H1 (cell line): Measurements from ENCODE around the gene SRCIN1. TPM values are rescaled to one million over a fixed set of nuclear protein-coding genes. Genes with fewer than 3 reads are reported as not detected.
"Not testable (repeated sequence)": the region's sequence is repeated elsewhere in the genome, so short reads cannot be mapped to it uniquely, and the experiment has no call there.

Experiments
- CTCF ChIA-PET: fragments of 300-600 bp; sonication (Branson Sonifier 250); formaldehyde crosslinking; loops from one replicate; lab custom pipeline; 2021; ENCODE audit not compliant: partially characterized antibody; lab: Charles Lee
- POLR2A ChIA-PET: fragments of 300-600 bp; sonication (Branson Sonifier 250); formaldehyde crosslinking; loops from one replicate; lab custom pipeline; 2021; ENCODE audit warnings: inconsistent platforms; ENCODE audit not compliant: partially characterized antibody; lab: Charles Lee
- DNase-seq, 2 experiments: peaks; one replicate each; pipeline versions ENCODE4 v3.0.0 to v3.0.0-alpha.2; 2010 to 2022; ENCODE audit warnings: low spot score in 2 of 2, low read depth in 1 of 2, mixed read lengths in 1 of 2
- FAIRE-seq: peaks from 2 replicates; lab custom pipeline; 2011; peaks lifted over from hg19 to GRCh38; lab: Jason Lieb, UNC
- H2AFZ ChIP-seq: 2 replicates; pipeline ENCODE4 v1.8.1; 2012; ENCODE audit warnings: low read length, inconsistent platforms
- H2AK5ac ChIP-seq: 2 replicates; pipeline ENCODE4 v1.6.1; 2013; ENCODE audit warnings: low read depth, low read length
- H2BK120ac ChIP-seq: replicated peaks from 2 replicates; pipeline ENCODE3; 2013; ENCODE audit warnings: low read depth, low read length, inconsistent platforms
- H2BK12ac ChIP-seq: 2 replicates; pipeline ENCODE4 v1.6.1; 2013; ENCODE audit warnings: low read depth, low read length
- H2BK15ac ChIP-seq: 2 replicates; pipeline ENCODE4 v1.6.1; 2013; ENCODE audit warnings: low read length
- H2BK20ac ChIP-seq: 2 replicates; pipeline ENCODE4 v1.6.1; 2013; ENCODE audit warnings: low read length
- H2BK5ac ChIP-seq: 2 replicates; pipeline ENCODE4 v1.6.1; 2013; ENCODE audit warnings: low read depth, low read length
- H3K14ac ChIP-seq: 2 replicates; pipeline ENCODE4 v1.6.1; 2013; ENCODE audit warnings: inconsistent platforms; ENCODE audit not compliant: insufficient read length
- H3K18ac ChIP-seq: 2 replicates; pipeline ENCODE4 v1.6.1; 2013; ENCODE audit warnings: low read length; ENCODE audit errors: extremely low read depth
- H3K23ac ChIP-seq: 2 replicates; pipeline ENCODE4 v1.6.1; 2013; ENCODE audit warnings: inconsistent platforms; ENCODE audit not compliant: insufficient read length
- H3K23me2 ChIP-seq: 2 replicates; pipeline ENCODE4 v1.6.1; 2013; ENCODE audit warnings: low read depth, low read length
- H3K27ac ChIP-seq: 2 replicates; pipeline ENCODE4 v1.6.1; 2011; ENCODE audit warnings: low read depth, low read length, inconsistent platforms
- H3K27me3 ChIP-seq, 4 experiments: replicated peaks in 1 of 4; 1 replicate in 1 of 4; 2 replicates in 3 of 4; pipeline versions ENCODE4 v1.6.1 to v1.8.1; 2011 to 2013; ENCODE audit warnings: low read length in 3 of 4, mild to moderate bottlenecking in 3 of 4, inconsistent platforms in 2 of 4, mixed read lengths in 2 of 4, moderate library complexity in 1 of 4; ENCODE audit not compliant: control insufficient read depth in 3 of 4, insufficient read depth in 3 of 4; ENCODE audit errors: extremely low read depth in 1 of 4
- H3K36me3 ChIP-seq, 4 experiments: 2 replicates each; pipeline versions ENCODE4 v1.6.1 to v1.8.1; 2011 to 2013; ENCODE audit warnings: mild to moderate bottlenecking in 4 of 4, low read length in 3 of 4, moderate library complexity in 2 of 4, control low read depth in 1 of 4, inconsistent platforms in 1 of 4; ENCODE audit not compliant: insufficient read depth in 4 of 4, control insufficient read depth in 2 of 4
- H3K4ac ChIP-seq: replicated peaks from 2 replicates; pipeline ENCODE3; 2013; ENCODE audit warnings: low read length, low read depth, mixed read lengths, inconsistent platforms; ENCODE audit not compliant: insufficient read length
- H3K4me1 ChIP-seq, 4 experiments: replicated peaks in 1 of 4; 1 replicate in 1 of 4; 2 replicates in 3 of 4; pipeline versions ENCODE4 v1.6.1 to v1.8.1; 2011 to 2013; ENCODE audit warnings: low read length in 3 of 4, inconsistent platforms in 2 of 4, mixed read lengths in 1 of 4; ENCODE audit not compliant: insufficient read depth in 4 of 4, control insufficient read depth in 3 of 4
- H3K4me2 ChIP-seq, 2 experiments: 2 replicates each; pipeline versions ENCODE4 v1.6.1 to v1.8.1; 2011 to 2013; ENCODE audit warnings: low read depth in 2 of 2, low read length in 2 of 2, control low read depth in 1 of 2, inconsistent platforms in 1 of 2, mild to moderate bottlenecking in 1 of 2; ENCODE audit not compliant: insufficient read depth in 1 of 2
- H3K4me3 ChIP-seq, 4 experiments: fragments of 200-600, 300-600 bp in 1 of 4; sonication (generic), shearing (Covaris generic), sonication (Bioruptor Twin) in 1 of 4; 2 replicates each; pipeline versions ENCODE4 v1.5.1 to v1.8.1; 2011 to 2016; ENCODE audit warnings: low read length in 4 of 4, low read depth in 3 of 4, control low read depth in 2 of 4, inconsistent platforms in 2 of 4, mild to moderate bottlenecking in 2 of 4, mixed read lengths in 1 of 4, moderate library complexity in 1 of 4; ENCODE audit not compliant: insufficient read depth in 2 of 4; ENCODE audit errors: extremely low read depth in 1 of 4
- H3K56ac ChIP-seq: replicated peaks from 2 replicates; pipeline ENCODE3; 2013; ENCODE audit warnings: low read depth, mild to moderate bottlenecking, mixed read lengths, low read length, inconsistent platforms; ENCODE audit not compliant: insufficient read length
- H3K79me1 ChIP-seq: 2 replicates; pipeline ENCODE4 v1.6.1; 2013; ENCODE audit warnings: low read depth, low read length, control low read depth
- H3K79me2 ChIP-seq, 2 experiments: 2 replicates each; pipeline versions ENCODE4 v1.6.1 to v1.8.1; 2012 to 2013; ENCODE audit warnings: low read length in 2 of 2, mild to moderate bottlenecking in 2 of 2, inconsistent platforms in 1 of 2; ENCODE audit not compliant: insufficient read depth in 2 of 2, control insufficient read depth in 1 of 2
- H3K9ac ChIP-seq, 4 experiments: replicated peaks in 1 of 4; 1 replicate in 1 of 4; 2 replicates in 3 of 4; pipeline versions ENCODE4 v1.6.1 to v1.8.1; 2011 to 2013; ENCODE audit warnings: low read depth in 3 of 4, low read length in 3 of 4, control low read depth in 2 of 4, mild to moderate bottlenecking in 2 of 4, moderate library complexity in 2 of 4, inconsistent platforms in 1 of 4; ENCODE audit errors: extremely low read depth in 1 of 4
- H3K9me3 ChIP-seq, 2 experiments: 2 replicates each; pipeline versions ENCODE4 v1.6.1 to v1.8.1; 2012 to 2013; ENCODE audit warnings: mild to moderate bottlenecking in 2 of 2, moderate library complexity in 2 of 2, control low read depth in 1 of 2, inconsistent platforms in 1 of 2, low read depth in 1 of 2, low read length in 1 of 2, mixed read lengths in 1 of 2; ENCODE audit not compliant: insufficient read depth in 2 of 2
- H4K20me1 ChIP-seq, 2 experiments: replicated peaks in 1 of 2; 2 replicates each; pipeline versions ENCODE3 to v1.8.1; 2011 to 2013; ENCODE audit warnings: inconsistent platforms in 2 of 2, low read length in 2 of 2, mild to moderate bottlenecking in 1 of 2; ENCODE audit not compliant: insufficient read depth in 2 of 2, control insufficient read depth in 1 of 2
- H4K5ac ChIP-seq: 2 replicates; pipeline ENCODE4 v1.6.1; 2013; ENCODE audit warnings: low read length, low read depth, mixed read lengths, inconsistent platforms; ENCODE audit not compliant: insufficient read length
- H4K8ac ChIP-seq: 2 replicates; pipeline ENCODE4 v1.8.0; 2013; ENCODE audit warnings: mild to moderate bottlenecking, moderate library complexity, low read length, inconsistent platforms; ENCODE audit not compliant: insufficient read depth; ENCODE audit errors: extremely low read depth
- H4K91ac ChIP-seq: replicated peaks from 2 replicates; pipeline ENCODE3; 2013; ENCODE audit warnings: low read length, mixed read lengths, inconsistent platforms; ENCODE audit not compliant: insufficient read length
- WGBS, 2 experiments: shearing (Covaris generic) in 1 of 2; methylation state at CpG; one replicate each; pipeline versions ENCODE4 v1.1.6 to v1.1.7; 2013 to 2015; ENCODE audit warnings: low lambda C conversion rate in 2 of 2, mixed read lengths in 2 of 2, inconsistent platforms in 1 of 2, low coverage in 1 of 2, missing lambda C conversion rate in 1 of 2; ENCODE audit not compliant: insufficient replicate concordance in 2 of 2, insufficient coverage in 1 of 2, insufficient read length in 1 of 2; ENCODE audit errors: extremely low coverage in 1 of 2, missing lambda C conversion rate in 1 of 2; 5-methylcytosine and 5-hydroxymethylcytosine counted together
- polyA plus RNA-seq, 7 experiments: library from polyadenylated mRNA; depleted of rRNA in 3 of 7; stranded (reverse) in 5 of 7; unstranded in 2 of 7; fragments of >200 nt in 5 of 7; fragments of 200-250 nt in 2 of 7; gene quantifications; 1 replicate in 5 of 7; 2 replicates in 1 of 7; 4 replicates in 1 of 7; pipeline versions ENCODE4 v1.2.1 to v1.2.3, GENCODE V29; 2011 to 2013; ENCODE audit warnings: missing spikeins in 2 of 7, mixed read lengths in 2 of 7
- total RNA-seq: library from RNA; stranded (reverse); fragmentation: NEBNext Ultra II Directional; extraction: Animal tissue kit (Norgen Biotek cat#: 25700); gene quantifications from 2 replicates; pipeline ENCODE4 v1.2.1, GENCODE V29; 2021

SRCIN1 gene
- total and polyA plus RNA-seq, 2 of the 8 experiments (the other 6 are each of a cell fraction or from before 2014, with no cell fraction given) = 2.8 to 3.8 TPM

DNA sequence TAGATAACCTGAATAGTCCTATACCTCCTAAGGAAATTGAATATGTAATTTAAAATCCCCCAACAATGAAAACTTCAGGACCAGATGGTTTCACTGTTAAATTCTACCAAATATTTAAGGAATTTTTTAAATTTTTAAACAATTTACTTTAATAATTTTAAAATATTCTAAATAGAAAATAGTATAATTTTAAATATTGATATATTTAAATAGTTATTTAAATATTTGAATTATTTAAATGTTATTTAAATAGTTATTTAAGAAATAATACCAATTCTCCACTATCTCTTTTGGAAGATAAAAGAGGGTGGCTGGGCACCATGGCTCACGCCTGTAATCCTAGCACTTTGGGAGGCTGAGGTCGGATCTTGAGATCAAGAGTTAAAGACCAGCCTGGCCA lies 104.0 kb downstream of the SRCIN1 start:
- POLR2A ChIA-PET, H2BK15ac ChIP-seq, H3K23me2 ChIP-seq, FAIRE-seq, H2AK5ac ChIP-seq, H3K23ac ChIP-seq, H2BK120ac ChIP-seq, H3K4me1 ChIP-seq, H3K79me2 ChIP-seq, H3K4me2 ChIP-seq, H4K8ac ChIP-seq, H3K56ac ChIP-seq, H3K4me3 ChIP-seq, H2BK12ac ChIP-seq, H3K18ac ChIP-seq, H3K27ac ChIP-seq, H3K27me3 ChIP-seq, H3K9ac ChIP-seq, H2BK20ac ChIP-seq, H3K4ac ChIP-seq, H2AFZ ChIP-seq, H3K14ac ChIP-seq, H4K20me1 ChIP-seq, H3K9me3 ChIP-seq, H4K91ac ChIP-seq, H2BK5ac ChIP-seq, H4K5ac ChIP-seq, H3K79me1 ChIP-seq, DNase-seq: not testable (repeated sequence)
- peaks cover 0 to 11% (median 4%) of the 10 kb centered on the region in 4 experiments; a peak in 3 of 8 replicates for H3K36me3 ChIP-seq
- CTCF ChIA-PET = interaction anchor here (1.2 kb wide), 1 partner anchor 11 kb away, joined by 3 read pairs; no protein-coding TSS in a partner anchor
- 87% methylated on average over 2 of the region's 2 CpGs; no CpG with 5 or more reads in 1 of the 2 experiments for WGBS, 2 experiments

DNA sequence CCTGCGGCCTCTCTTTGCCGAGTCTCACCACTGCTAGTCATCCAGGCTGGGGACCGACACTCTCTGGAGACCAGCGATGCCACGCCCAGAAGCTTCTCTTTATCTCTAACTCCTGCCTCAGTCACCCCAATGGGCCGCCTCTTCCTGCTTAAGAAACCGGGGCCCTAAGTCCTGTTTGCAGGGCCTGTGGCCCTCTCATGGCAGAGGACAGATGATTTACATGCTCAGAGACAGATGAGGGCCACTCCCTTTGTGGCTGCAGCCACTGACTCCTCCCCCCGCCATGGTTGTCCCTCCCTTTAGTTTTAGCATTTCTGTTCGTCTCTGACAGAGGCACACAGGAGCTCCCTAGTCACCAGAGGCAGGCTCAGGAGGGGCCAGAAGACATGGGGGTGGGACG lies 106.5 kb downstream of the SRCIN1 start:
- peaks cover 0 to 12% (median 6%) of the 10 kb centered on the region in 4 experiments; a peak in 4 of 8 replicates for H3K36me3 ChIP-seq
- POLR2A ChIA-PET, H3K23ac ChIP-seq, H3K27me3 ChIP-seq, H2BK120ac ChIP-seq, H3K23me2 ChIP-seq, H3K9ac ChIP-seq, H4K20me1 ChIP-seq, H3K18ac ChIP-seq, H3K4ac ChIP-seq, H2BK12ac ChIP-seq, H2BK15ac ChIP-seq, H4K5ac ChIP-seq, FAIRE-seq, H4K8ac ChIP-seq, H2AK5ac ChIP-seq, H3K79me1 ChIP-seq, H3K56ac ChIP-seq, H3K4me1 ChIP-seq, H3K14ac ChIP-seq, H3K9me3 ChIP-seq, DNase-seq, H2BK20ac ChIP-seq, H2AFZ ChIP-seq, H2BK5ac ChIP-seq, H4K91ac ChIP-seq, H3K79me2 ChIP-seq, H3K4me3 ChIP-seq, H3K4me2 ChIP-seq, H3K27ac ChIP-seq: not testable (repeated sequence)
- CTCF ChIA-PET = interaction anchor here (4.8 kb wide), 1 partner anchor 168 kb away, joined by 25 read pairs; no protein-coding TSS in a partner anchor
- 93% methylated on average over 8 of the region's 10 CpGs; no CpG with 5 or more reads in 1 of the 2 experiments for WGBS, 2 experiments
